HPDE6-E6E7 (cell line): ENCODE results near the gene MTMR3.
A peak's percentile ranks its signal among the peaks of the same experiment; 100 is the strongest.

Source experiments
- DNase-seq: peaks from one replicate; pipeline ENCODE4 v3.0.0; 2011; ENCODE audit warnings: missing footprints; ENCODE audit errors: extremely low spot score

Gene MTMR3

GRCh38 chr22:30027169-30027568, 144.2 kb downstream of the MTMR3 start:
- DNase-seq, result peak; percentile 41

GRCh38 chr22:30027791-30028190, 144.8 kb downstream of the MTMR3 start:
- no peak for DNase-seq

- DNase-seq, result no peak
Measured at GRCh38 chr22:30028731-30029130, 145.8 kb downstream of the MTMR3 start.

GRCh38 chr22:30029512-30029911, 146.5 kb downstream of the MTMR3 start:
- no peak for DNase-seq

- DNase-seq, result no peak
Measured at GRCh38 chr22:30030329-30030728, 147.4 kb downstream of the MTMR3 start.

- DNase-seq, result no peak
Measured at GRCh38 chr22:30031328-30031727, 148.4 kb downstream of the MTMR3 start.

- no peak for DNase-seq
Measured at GRCh38 chr22:30031764-30032455, 148.9 kb downstream of the MTMR3 start.

- no peak for DNase-seq
Measured at GRCh38 chr22:30033137-30033536, 150.2 kb downstream of the MTMR3 start.

GRCh38 chr22:30033901-30034300, 150.9 kb downstream of the MTMR3 start:
- no peak for DNase-seq

- peak; percentile 25 for DNase-seq
Measured at GRCh38 chr22:30036656-30037055, 153.7 kb downstream of the MTMR3 start.

GRCh38 chr22:30038219-30038618, 155.2 kb downstream of the MTMR3 start:
- peak; percentile 21 for DNase-seq

GRCh38 chr22:30040499-30041260, 157.7 kb downstream of the MTMR3 start:
- DNase-seq, result no peak

- no peak for DNase-seq
Measured at GRCh38 chr22:30041475-30041874, 158.5 kb downstream of the MTMR3 start.

GRCh38 chr22:30041881-30042280, 158.9 kb downstream of the MTMR3 start:
- no peak for DNase-seq

GRCh38 chr22:30043161-30043560, 160.2 kb downstream of the MTMR3 start:
- no peak for DNase-seq

GRCh38 chr22:30044369-30044768, 161.4 kb downstream of the MTMR3 start:
- peak; percentile 63 for DNase-seq

GRCh38 chr22:30044881-30045493, 162.0 kb downstream of the MTMR3 start:
- DNase-seq, result no peak

GRCh38 chr22:30045494-30045887, 162.5 kb downstream of the MTMR3 start:
- DNase-seq, result no peak

- no peak for DNase-seq
Measured at GRCh38 chr22:30045901-30046715, 163.1 kb downstream of the MTMR3 start.

GRCh38 chr22:30046716-30047363, 163.9 kb downstream of the MTMR3 start:
- DNase-seq, result no peak

GRCh38 chr22:30047364-30047738, 164.4 kb downstream of the MTMR3 start:
- DNase-seq, result no peak

- DNase-seq, result no peak
Measured at GRCh38 chr22:30048681-30049080, 165.7 kb downstream of the MTMR3 start.
